ENCODE data around the gene PEX3.

- no peak for TF ChIP-seq CTCF (IDR thresholded peaks at IDR 0.05)
- TF ChIP-seq POLR2A (IDR thresholded peaks at IDR 0.05) = no peak
These were observed 35.4 kb downstream of the PEX3 start for GRCh38 chr6:143485967-143486366.
